Activated naive CD4-positive, alpha-beta T cell treated with anti-CD3 and anti-CD28 coated beads, Interleukin-2, amount 50 U/mL, for 72 hours (primary cell): ENCODE data around the gene KRT77. TPM values are rescaled to one million over a fixed set of nuclear protein-coding genes. Genes with fewer than 3 reads are reported as not detected.
"Not testable (repeated sequence)": the region's sequence is repeated elsewhere in the genome, so short reads cannot be mapped to it uniquely, and the experiment has no call there.

ENCODE experiments used
- ATAC-seq, 2 donors: fragments of 150-1000 bp; cut with Tn5 transposase; 2 replicates each; pipeline ENCODE4 v1.10.0; 2021; ENCODE audit warnings: mild to moderate bottlenecking in 2 of 2, moderate library complexity in 2 of 2
- DNase-seq, 2 donors: peaks; one replicate each; pipeline ENCODE4 v3.0.0; 2021 to 2022; ENCODE audit warnings: low spot score in 2 of 2
- H3K27ac Mint-ChIP-seq, 2 donors: one replicate each; pipeline ENCODE4 v1.8.0; 2022; ENCODE audit warnings: mild to moderate bottlenecking in 2 of 2, mixed read lengths in 2 of 2
- H3K36me3 Mint-ChIP-seq, 2 donors: one replicate each; pipeline ENCODE4 v1.8.0; 2022; ENCODE audit warnings: mixed read lengths in 2 of 2
- H3K9me3 Mint-ChIP-seq, 2 donors: one replicate each; pipeline ENCODE4 v1.8.0; 2022; ENCODE audit warnings: mixed read lengths in 2 of 2
- total RNA-seq, 2 donors: library from RNA; stranded (reverse); gene quantifications; one replicate each; pipeline ENCODE4 v1.2.3, GENCODE V29; 2022

The KRT77 gene
- total RNA-seq, 2 donors from 2014 or later: not detected

- Mint-ChIP-seq H3K9me3 (peaks cover 4 to 6% of the 10 kb centered on the region in 2 donors), H3K36me3 (no peaks in the 10 kb centered on the region), H3K27ac (no peak overlapping the region)
- DNase-seq (no peak), ATAC-seq (no peak)
These were observed 25.8 kb upstream of the KRT77 start for GRCh38 chr12:52729147-52729546.

DNA sequence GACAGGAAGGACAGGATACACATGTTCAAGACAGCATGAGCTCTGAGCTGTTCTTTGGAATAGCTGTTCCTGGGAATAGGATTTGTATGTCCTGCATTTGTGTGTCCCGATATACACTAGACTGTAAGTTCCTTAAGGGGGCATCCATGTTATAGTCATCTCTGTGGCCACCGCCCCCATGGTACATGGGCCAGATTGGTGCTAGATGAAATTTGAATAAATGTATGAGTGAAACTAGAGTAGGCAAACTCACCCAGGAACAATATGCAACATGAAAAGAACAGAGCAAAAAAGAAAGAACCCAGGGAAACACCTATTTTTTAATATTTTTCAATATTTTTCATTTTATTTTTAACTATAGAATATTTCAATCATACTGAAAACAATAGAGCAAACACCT lies 25.1 kb upstream of the KRT77 start:
- peaks cover 4 to 6% of the 10 kb centered on the region in 2 donors for H3K9me3 Mint-ChIP-seq
- H3K36me3 Mint-ChIP-seq: no peaks in the 10 kb centered on the region
- H3K27ac Mint-ChIP-seq: no peak overlapping the region
- ATAC-seq: no peak
- DNase-seq: no peak

- Mint-ChIP-seq H3K9me3 (peaks cover 4 to 6% of the 10 kb centered on the region in 2 donors), H3K36me3 (no peaks in the 10 kb centered on the region), H3K27ac (no peak overlapping the region)
- DNase-seq: no peak
- no peak for ATAC-seq
These were observed 23.7 kb upstream of the KRT77 start for GRCh38 chr12:52727037-52727436.

DNA sequence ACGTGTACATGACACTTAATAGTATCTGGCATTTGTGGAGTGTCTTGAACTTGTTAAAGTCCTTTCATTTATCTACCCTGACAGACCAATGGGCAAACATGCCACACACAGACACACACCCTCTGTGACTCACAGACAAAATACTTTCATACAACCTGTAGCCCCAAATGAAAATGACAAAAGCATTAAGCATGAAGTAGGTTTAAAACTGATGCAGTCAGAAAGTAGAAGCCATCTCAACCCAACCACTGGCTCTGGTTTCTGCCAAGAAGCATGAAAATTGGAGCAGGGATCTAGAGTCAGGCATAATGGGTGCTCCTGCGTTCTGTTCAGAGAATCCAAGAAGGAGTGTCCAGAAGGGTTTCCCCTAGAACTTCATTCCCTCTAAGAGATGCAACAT lies 23.1 kb upstream of the KRT77 start:
- peaks cover 4 to 6% of the 10 kb centered on the region in 2 donors for H3K9me3 Mint-ChIP-seq
- no peaks in the 10 kb centered on the region for H3K36me3 Mint-ChIP-seq
- ATAC-seq: no peak

GRCh38 chr12:52724384-52724783 lies 21.1 kb upstream of the KRT77 start:
- Mint-ChIP-seq H3K36me3 (no peaks in the 10 kb centered on the region), H3K9me3 (no peaks in the 10 kb centered on the region), H3K27ac (peak overlapping the region in 1 of 2 donors; percentile 38)
- DNase-seq (no peak), ATAC-seq (no peak)

More for the DNA sequence above, 23.1 kb upstream of the KRT77 start:
- H3K27ac Mint-ChIP-seq: no peak overlapping the region
- no peak for DNase-seq

DNA sequence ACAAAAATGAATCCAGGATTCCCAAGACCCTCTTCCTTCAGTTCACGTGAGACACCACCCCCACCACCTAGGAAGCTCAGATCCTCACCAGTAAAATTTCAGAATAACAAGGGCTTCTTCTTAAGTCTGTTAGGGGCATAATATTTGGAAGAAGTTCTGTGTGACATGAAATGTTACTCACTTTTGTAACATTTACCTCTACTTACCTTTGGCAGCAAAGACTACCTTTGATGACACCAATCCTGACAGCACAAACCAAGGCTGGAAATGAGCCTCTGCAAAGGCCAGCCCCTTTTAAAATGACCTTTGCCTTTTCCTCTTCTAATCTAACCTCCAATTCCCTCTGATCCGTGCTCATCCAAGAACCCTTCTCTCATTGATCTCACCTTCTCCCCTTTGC lies 19.4 kb upstream of the KRT77 start:
- Mint-ChIP-seq H3K27ac (no peak overlapping the region), H3K36me3 (no peaks in the 10 kb centered on the region), H3K9me3 (no peaks in the 10 kb centered on the region)
- DNase-seq (no peak), ATAC-seq (no peak)

DNA sequence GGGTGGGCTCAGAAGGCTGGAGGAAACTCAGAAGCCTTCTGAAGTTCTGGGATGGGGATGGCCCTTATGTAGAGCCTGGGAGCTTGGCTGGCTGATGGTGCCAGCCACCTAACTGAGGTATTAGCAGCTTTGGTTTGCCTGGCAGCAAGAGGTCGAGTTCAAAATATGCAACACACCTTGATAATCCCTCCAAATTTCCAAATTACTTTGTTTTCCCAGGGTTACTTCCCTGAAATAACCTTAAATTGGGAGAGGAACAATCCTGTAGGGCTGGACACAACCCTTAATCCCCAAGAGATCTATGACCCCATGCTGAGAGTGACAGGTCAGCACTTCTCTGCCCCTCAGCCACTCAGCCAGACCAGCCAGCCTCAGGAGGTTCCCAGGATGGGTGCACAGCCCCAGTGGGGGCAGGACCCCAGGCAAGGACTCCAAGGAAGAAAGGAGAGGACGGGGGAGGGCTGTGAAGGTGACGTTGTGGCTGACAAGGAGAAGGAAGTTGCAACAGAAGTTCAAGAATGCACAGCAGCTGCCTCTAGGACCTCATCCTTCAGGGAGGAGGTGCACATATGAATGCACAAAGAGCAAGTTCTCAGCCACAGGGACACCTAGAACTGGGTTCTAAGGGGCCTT lies 18.6 kb upstream of the KRT77 start:
- DNase-seq: no peak
- H3K9me3 Mint-ChIP-seq: no peaks in the 10 kb centered on the region
- ATAC-seq: no peak
- H3K27ac Mint-ChIP-seq: no peak overlapping the region
- no peaks in the 10 kb centered on the region for H3K36me3 Mint-ChIP-seq

GRCh38 chr12:52720365-52720886 lies 17.1 kb upstream of the KRT77 start:
- Mint-ChIP-seq H3K27ac (no peak overlapping the region), H3K9me3 (no peaks in the 10 kb centered on the region), H3K36me3 (no peaks in the 10 kb centered on the region)
- DNase-seq: no peak
- ATAC-seq: no peak

DNA sequence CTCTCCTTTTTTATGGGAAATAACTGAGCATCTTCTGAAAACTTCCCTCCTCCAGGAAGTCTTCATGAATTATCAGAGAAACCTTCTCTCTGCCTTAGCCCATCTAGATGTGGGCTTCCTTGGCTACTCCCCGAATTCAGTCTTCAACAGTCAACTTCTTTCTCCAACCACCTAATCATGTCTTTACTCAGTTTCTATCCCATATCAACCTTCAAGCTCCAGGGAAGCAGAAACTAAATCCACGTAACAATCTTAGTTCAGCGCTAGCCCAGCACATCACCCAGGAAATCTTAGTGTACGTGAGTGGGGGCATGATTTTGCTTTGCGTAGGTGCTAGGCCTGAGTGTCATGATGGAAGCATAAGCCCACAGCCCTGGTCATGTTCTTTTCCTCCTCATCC lies 12.7 kb upstream of the KRT77 start:
- Mint-ChIP-seq H3K36me3 (no peaks in the 10 kb centered on the region), H3K9me3 (no peaks in the 10 kb centered on the region), H3K27ac (no peak overlapping the region)
- ATAC-seq (no peak), DNase-seq (no peak)

GRCh38 chr12:52715416-52715815 lies 12.1 kb upstream of the KRT77 start:
- Mint-ChIP-seq H3K36me3 (no peaks in the 10 kb centered on the region), H3K9me3 (no peaks in the 10 kb centered on the region), H3K27ac (no peak overlapping the region)
- no peak for ATAC-seq
- no peak for DNase-seq

- no peak for ATAC-seq
- no peaks in the 10 kb centered on the region for H3K36me3 Mint-ChIP-seq
- no peak for DNase-seq
- no peaks in the 10 kb centered on the region for H3K9me3 Mint-ChIP-seq
- no peak overlapping the region for H3K27ac Mint-ChIP-seq
These were observed 11.6 kb upstream of the KRT77 start for GRCh38 chr12:52714887-52715281.

DNA sequence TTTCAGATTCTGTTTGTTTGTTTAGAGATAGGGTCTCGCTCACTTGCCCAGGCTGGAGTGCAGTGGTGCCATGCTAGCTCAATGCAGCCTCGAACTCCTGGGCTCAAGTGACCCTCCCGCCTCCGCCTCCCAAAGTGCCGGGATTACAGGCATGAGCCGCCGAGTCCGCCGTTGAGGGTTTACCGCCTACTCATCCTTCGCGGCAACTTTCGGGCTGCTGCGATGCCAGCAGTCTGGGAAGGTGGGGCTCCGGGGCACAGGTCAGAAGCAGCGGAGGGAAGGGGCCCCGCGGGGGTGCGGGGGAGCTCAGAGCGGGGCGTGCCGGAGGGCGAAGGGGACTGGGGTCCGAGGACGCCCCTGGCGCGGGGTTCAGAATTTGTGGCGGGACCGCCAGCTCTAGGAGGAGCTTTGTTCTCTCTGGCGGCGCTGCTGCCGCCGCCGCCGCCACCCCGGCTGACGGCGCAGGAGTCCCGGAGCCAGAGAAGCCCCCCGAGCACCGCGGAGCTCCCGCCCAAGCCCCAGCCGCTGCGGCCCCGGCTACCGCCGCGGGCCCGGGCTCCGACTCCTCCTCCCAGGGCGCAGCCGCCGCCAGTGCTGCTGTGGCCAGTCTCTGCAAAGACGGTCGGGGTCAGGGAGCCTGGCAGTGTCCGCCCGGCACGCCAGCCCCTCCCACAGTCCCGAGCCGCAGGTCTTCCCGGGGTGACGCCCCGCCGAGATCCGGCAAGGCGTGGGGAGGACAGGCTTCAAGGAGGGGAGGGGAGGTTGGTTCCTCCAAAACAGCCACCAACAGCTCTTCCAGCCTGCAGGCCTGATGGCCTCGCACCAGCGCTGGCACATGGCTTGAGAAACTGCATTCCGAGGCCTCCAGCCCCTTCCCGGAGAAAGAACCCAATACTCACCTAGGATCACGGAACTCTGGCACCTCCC lies 10.9 kb upstream of the KRT77 start:
- ATAC-seq: peak; percentile 64 to 71
- Mint-ChIP-seq H3K9me3 (no peaks in the 10 kb centered on the region), H3K36me3 (no peaks in the 10 kb centered on the region), H3K27ac (no peak overlapping the region)
- DNase-seq: peak in 1 of 2 donors; percentile 32

GRCh38 chr12:52712122-52712521 lies 8.8 kb upstream of the KRT77 start:
- not testable (repeated sequence) for H3K9me3 Mint-ChIP-seq, H3K27ac Mint-ChIP-seq, ATAC-seq, DNase-seq, H3K36me3 Mint-ChIP-seq

DNA sequence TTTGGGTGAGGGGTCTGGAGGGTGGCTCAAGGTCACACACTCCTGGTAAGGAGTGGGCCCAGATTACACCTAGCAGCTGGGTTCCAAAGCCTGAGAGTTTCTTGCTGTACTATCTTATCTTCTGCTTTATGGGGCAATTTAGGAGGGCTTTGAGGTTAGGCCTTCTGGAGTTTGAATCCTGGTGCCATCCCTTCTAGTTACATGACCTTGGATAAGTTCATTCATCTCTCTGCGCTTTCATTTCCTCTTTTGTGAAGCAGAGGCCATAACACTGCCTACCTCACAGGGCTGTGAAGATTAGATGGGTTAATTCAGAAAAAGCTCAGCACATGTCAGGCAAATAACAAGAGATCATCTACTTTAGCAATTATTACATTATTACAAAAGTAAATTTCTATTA lies 7.4 kb upstream of the KRT77 start:
- ATAC-seq: no peak
- H3K36me3 Mint-ChIP-seq: no peaks in the 10 kb centered on the region
- DNase-seq: no peak

GRCh38 chr12:52708010-52708409 lies 4.7 kb upstream of the KRT77 start:
- DNase-seq (no peak), ATAC-seq (no peak)
- Mint-ChIP-seq H3K36me3 (no peaks in the 10 kb centered on the region), H3K9me3 (no peaks in the 10 kb centered on the region), H3K27ac (peak overlapping the region in 1 of 2 donors; percentile 8)

More for the DNA sequence above, 7.4 kb upstream of the KRT77 start:
- no peaks in the 10 kb centered on the region for H3K9me3 Mint-ChIP-seq
- no peak overlapping the region for H3K27ac Mint-ChIP-seq

DNA sequence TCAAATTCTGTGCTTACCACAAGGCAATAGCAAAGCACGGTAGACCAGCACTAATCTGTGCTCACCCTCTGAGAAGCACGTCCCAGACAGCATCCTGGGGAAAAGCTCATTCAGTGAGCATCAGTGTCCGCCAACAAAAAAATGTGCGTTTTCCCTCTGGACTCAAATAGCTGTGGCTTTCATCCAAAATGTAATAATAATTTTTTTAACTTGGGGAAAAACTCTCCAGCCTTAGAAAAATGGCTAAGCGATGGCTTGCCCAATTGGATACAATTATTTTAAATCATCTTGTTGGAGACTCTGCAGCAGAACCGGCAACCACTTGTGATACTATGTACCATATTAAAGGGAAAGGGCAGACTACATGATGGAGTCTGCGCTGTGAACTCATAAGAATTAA lies 1.1 kb upstream of the KRT77 start:
- no peak for ATAC-seq
- no peak overlapping the region for H3K27ac Mint-ChIP-seq

DNA sequence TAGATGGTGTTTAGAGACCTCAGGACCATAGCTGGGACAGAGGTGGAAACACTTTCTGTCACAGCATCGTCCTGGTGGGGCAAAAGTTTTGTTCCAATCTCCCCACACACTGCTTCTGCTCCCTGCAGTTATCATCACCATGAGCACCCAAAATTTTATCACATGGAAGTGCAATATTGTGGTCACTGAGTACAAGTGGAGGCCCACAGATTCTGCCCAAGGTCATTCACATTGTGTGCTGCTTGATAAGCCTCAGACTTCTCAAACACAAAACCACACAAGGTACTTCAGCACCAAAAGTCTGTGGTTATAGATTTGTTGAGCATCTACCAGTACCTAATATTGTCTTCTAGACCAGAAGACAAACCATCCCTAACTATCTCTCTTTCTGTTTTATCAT lies 554 bp upstream of the KRT77 start:
- Mint-ChIP-seq H3K9me3 (no peaks in the 10 kb centered on the region), H3K27ac (no peak overlapping the region), H3K36me3 (no peaks in the 10 kb centered on the region)
- no peak for ATAC-seq
- DNase-seq: no peak

More for the DNA sequence above, 1.1 kb upstream of the KRT77 start:
- no peak for DNase-seq
- no peaks in the 10 kb centered on the region for H3K9me3 Mint-ChIP-seq
- H3K36me3 Mint-ChIP-seq: no peaks in the 10 kb centered on the region
